ENCODE measurements around the gene CAMSAP1. TPM values are rescaled to one million over a fixed set of nuclear protein-coding genes. Genes with fewer than 3 reads are reported as not detected.

The CAMSAP1 gene
- polyA plus RNA-seq, 3 donors, result 0.71 to 9.0 (median 0.75) TPM

DNA sequence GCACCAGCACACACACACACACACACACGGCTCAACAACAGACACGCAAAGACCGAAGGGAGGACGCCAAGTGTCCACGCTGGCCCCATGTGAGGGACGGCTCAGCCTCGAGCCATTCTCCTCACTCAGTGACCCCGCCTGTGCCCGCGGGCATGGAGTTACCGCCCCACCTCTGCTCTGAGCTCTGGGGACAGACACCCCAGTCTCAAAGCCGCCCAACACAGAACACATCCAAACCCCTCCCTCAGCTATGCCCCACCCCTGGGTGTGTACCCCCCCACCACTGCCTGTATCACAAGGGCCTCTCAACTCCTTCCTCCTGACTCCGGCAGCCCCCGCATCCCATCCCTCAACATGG lies 81.2 kb downstream of the CAMSAP1 start:
- no peak for DNase-seq
- no peak overlapping the region for H3K4me2 ChIP-seq (replicated peaks; ENCODE audit: extremely low read depth, low read length, poor library complexity, severe bottlenecking)
- peaks cover 0 to 12% of the 10 kb centered on the region in 2 donors for H3K9me3 ChIP-seq (replicated peaks in 1 of 2; ENCODE audit: control insufficient read depth in 1 of 2, insufficient read depth in 1 of 2, low read length in 2 of 2)
- Mint-ChIP-seq H3K27ac (peak overlapping the region in 1 of 7 donors; percentile 20), H3K9me3 (peaks cover 0 to 7% (median 4%) of the 10 kb centered on the region in 7 donors), H3K4me1 (no peaks in the 10 kb centered on the region), H3K27me3 (ENCODE audit: low read depth in 3 of 3) (no peaks in the 10 kb centered on the region), H3K4me3 (no peak overlapping the region), H3K36me3 (peaks cover 71 to 72% of the 10 kb centered on the region in 2 donors)
- TF ChIP-seq, protein P1, sequence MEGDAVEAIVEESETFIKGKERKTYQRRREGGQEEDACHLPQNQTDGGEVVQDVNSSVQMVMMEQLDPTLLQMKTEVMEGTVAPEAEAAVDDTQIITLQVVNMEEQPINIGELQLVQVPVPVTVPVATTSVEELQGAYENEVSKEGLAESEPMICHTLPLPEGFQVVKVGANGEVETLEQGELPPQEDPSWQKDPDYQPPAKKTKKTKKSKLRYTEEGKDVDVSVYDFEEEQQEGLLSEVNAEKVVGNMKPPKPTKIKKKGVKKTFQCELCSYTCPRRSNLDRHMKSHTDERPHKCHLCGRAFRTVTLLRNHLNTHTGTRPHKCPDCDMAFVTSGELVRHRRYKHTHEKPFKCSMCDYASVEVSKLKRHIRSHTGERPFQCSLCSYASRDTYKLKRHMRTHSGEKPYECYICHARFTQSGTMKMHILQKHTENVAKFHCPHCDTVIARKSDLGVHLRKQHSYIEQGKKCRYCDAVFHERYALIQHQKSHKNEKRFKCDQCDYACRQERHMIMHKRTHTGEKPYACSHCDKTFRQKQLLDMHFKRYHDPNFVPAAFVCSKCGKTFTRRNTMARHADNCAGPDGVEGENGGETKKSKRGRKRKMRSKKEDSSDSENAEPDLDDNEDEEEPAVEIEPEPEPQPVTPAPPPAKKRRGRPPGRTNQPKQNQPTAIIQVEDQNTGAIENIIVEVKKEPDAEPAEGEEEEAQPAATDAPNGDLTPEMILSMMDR (IDR thresholded peaks at IDR 0.05), result no peak
- no peak overlapping the region for H3K27ac ChIP-seq (ENCODE audit: low read depth in 1 of 2, low read length in 2 of 2)
- WGBS (ENCODE audit: insufficient coverage), result 100% methylated on average over 3 of the region's 14 CpGs
- peaks cover 18% of the 10 kb centered on the region for H4K20me1 ChIP-seq (ENCODE audit: insufficient read depth, low read length)
- no peak overlapping the region for H3K4me3 ChIP-seq (replicated peaks in 1 of 3; ENCODE audit: low read depth in 2 of 3, low read length in 3 of 3)
- H3K36me3 ChIP-seq (replicated peaks in 1 of 2; ENCODE audit: control insufficient read depth in 1 of 2, insufficient read depth in 2 of 2, low read length in 2 of 2), result peaks cover 51 to 83% of the 10 kb centered on the region in 2 donors
- H3K27me3 ChIP-seq (ENCODE audit: control insufficient read depth in 2 of 2, insufficient read depth in 2 of 2, low read length in 2 of 2), result no peaks in the 10 kb centered on the region
- no peak overlapping the region for H2AFZ ChIP-seq (ENCODE audit: insufficient read depth, low read depth, low read length, poor library complexity, severe bottlenecking)
- no peak overlapping the region for H3K9ac ChIP-seq (ENCODE audit: insufficient read depth, low read length, poor library complexity, severe bottlenecking)
- no peaks in the 10 kb centered on the region for H3K4me1 ChIP-seq (ENCODE audit: control insufficient read depth in 1 of 2, insufficient read depth in 2 of 2, low read length in 2 of 2)
- H3K79me2 ChIP-seq (ENCODE audit: insufficient read depth, low read length), result no peaks in the 10 kb centered on the region
- intact Hi-C loops (cut with micrococcal nuclease), result no loop called here

GRCh38 chr9:135825435-135826187 lies 81.7 kb downstream of the CAMSAP1 start:
- Mint-ChIP-seq H3K9me3 (peaks cover 0 to 7% (median 4%) of the 10 kb centered on the region in 7 donors), H3K27ac (peak overlapping the region in 1 of 7 donors; percentile 44), H3K27me3 (ENCODE audit: low read depth in 3 of 3) (no peaks in the 10 kb centered on the region), H3K4me1 (no peaks in the 10 kb centered on the region), H3K36me3 (peaks cover 75 to 77% of the 10 kb centered on the region in 2 donors), H3K4me3 (no peak overlapping the region)
- Histone ChIP-seq H4K20me1 (ENCODE audit: insufficient read depth, low read length) (peaks cover 16% of the 10 kb centered on the region), H3K79me2 (ENCODE audit: insufficient read depth, low read length) (no peaks in the 10 kb centered on the region), H3K4me3 (replicated peaks in 1 of 3; ENCODE audit: low read depth in 2 of 3, low read length in 3 of 3) (no peak overlapping the region), H3K27me3 (ENCODE audit: control insufficient read depth in 2 of 2, insufficient read depth in 2 of 2, low read length in 2 of 2) (no peaks in the 10 kb centered on the region), H3K36me3 (replicated peaks in 1 of 2; ENCODE audit: control insufficient read depth in 1 of 2, insufficient read depth in 2 of 2, low read length in 2 of 2) (peaks cover 56 to 89% of the 10 kb centered on the region in 2 donors), H3K27ac (ENCODE audit: low read depth in 1 of 2, low read length in 2 of 2) (no peak overlapping the region), H3K9ac (ENCODE audit: insufficient read depth, low read length, poor library complexity, severe bottlenecking) (no peak overlapping the region), H2AFZ (ENCODE audit: insufficient read depth, low read depth, low read length, poor library complexity, severe bottlenecking) (no peak overlapping the region), H3K4me1 (ENCODE audit: control insufficient read depth in 1 of 2, insufficient read depth in 2 of 2, low read length in 2 of 2) (no peaks in the 10 kb centered on the region), H3K4me2 (replicated peaks; ENCODE audit: extremely low read depth, low read length, poor library complexity, severe bottlenecking) (no peak overlapping the region), H3K9me3 (replicated peaks in 1 of 2; ENCODE audit: control insufficient read depth in 1 of 2, insufficient read depth in 1 of 2, low read length in 2 of 2) (peaks cover 0 to 12% of the 10 kb centered on the region in 2 donors)
- intact Hi-C loops (cut with micrococcal nuclease), result no loop called here
- no peak for DNase-seq
- WGBS (ENCODE audit: insufficient coverage), result 95% methylated on average over 20 of the region's 25 CpGs
- TF ChIP-seq, protein P1 (IDR thresholded peaks at IDR 0.05), result no peak

Measured in CD14-positive monocyte (primary cell).